Measurements from ENCODE around the gene TUBA4A. TPM values are rescaled to one million over a fixed set of nuclear protein-coding genes. Genes with fewer than 3 reads are reported as not detected.

TUBA4A gene
- total and polyA plus RNA-seq, 9 of the 15 experiments (the other 6 are each of a cell fraction or from before 2014, with no cell fraction given) = 25.1 to 174 (median 42.4) TPM

DNA sequence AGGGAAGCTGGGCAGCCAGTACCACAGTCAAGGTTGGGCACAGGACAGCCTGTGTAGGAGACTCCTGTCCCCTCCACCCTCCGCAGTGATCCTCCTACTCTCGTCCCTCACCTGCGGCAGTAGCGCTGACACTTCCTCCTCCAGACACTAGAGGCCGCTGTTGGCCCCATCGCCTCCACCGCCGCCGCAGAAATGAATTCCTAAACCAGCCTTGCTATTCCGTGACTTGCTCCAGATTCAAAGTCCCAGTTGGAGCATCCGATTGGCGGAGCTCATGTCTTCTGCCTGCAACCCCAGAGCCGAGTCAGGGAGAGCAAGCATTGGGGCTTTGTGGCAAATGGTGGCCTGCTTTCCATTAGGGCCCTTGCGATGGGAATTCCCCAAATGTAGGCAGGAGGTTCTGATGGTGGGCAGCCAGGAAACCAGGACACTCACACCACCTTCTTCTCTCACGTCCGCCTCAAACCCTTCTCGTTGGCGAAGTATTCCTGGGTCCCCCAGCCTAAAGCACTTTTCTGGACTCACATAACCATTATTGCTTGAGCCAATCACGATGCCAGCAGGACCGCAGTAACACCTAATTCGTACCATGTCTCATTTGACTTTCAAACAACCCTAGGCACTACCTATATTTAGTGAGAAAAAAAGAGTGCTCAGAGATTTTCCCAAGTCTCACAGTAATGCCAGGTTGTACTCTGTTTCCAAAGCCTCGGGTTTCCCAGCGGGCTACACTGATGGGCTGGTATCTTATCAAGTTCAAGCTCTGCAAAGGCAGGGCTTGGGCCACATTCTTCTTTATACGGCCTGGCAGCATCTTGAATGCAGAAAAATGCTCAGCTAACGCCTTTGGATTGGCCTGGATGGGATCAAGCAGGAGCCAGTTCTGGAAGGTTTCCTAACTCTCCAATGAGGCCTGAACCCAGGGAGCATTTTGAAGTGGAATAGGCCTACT lies 24.3 kb upstream of the TUBA4A start (continued):
- TF ChIP-seq, protein P1, sequence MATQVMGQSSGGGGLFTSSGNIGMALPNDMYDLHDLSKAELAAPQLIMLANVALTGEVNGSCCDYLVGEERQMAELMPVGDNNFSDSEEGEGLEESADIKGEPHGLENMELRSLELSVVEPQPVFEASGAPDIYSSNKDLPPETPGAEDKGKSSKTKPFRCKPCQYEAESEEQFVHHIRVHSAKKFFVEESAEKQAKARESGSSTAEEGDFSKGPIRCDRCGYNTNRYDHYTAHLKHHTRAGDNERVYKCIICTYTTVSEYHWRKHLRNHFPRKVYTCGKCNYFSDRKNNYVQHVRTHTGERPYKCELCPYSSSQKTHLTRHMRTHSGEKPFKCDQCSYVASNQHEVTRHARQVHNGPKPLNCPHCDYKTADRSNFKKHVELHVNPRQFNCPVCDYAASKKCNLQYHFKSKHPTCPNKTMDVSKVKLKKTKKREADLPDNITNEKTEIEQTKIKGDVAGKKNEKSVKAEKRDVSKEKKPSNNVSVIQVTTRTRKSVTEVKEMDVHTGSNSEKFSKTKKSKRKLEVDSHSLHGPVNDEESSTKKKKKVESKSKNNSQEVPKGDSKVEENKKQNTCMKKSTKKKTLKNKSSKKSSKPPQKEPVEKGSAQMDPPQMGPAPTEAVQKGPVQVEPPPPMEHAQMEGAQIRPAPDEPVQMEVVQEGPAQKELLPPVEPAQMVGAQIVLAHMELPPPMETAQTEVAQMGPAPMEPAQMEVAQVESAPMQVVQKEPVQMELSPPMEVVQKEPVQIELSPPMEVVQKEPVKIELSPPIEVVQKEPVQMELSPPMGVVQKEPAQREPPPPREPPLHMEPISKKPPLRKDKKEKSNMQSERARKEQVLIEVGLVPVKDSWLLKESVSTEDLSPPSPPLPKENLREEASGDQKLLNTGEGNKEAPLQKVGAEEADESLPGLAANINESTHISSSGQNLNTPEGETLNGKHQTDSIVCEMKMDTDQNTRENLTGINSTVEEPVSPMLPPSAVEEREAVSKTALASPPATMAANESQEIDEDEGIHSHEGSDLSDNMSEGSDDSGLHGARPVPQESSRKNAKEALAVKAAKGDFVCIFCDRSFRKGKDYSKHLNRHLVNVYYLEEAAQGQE (IDR thresholded peaks at IDR 0.05; ENCODE audit: borderline replicate concordance) = peak; percentile 59
- TF ChIP-seq, protein P1 (CRISPR knock-in tag; IDR thresholded peaks at IDR 0.05; ENCODE audit: low read depth) = no peak; the same call in 1 of the 2 replicates
- peak; percentile 42; the same call in 1 of the 2 replicates for TF ChIP-seq SPI1 (IDR thresholded peaks at IDR 0.05; ENCODE audit: borderline replicate concordance, low read depth, low read length)
- TF ChIP-seq JUND (IDR thresholded peaks at IDR 0.05; ENCODE audit: borderline replicate concordance, low read depth, low read length) = no peak
- TF ChIP-seq JUND (tag; IDR thresholded peaks at IDR 0.05; ENCODE audit: borderline replicate concordance, low read depth, low read length) = peak; percentile 39; the same call in 1 of the 3 replicates
- TF ChIP-seq, protein P2, sequence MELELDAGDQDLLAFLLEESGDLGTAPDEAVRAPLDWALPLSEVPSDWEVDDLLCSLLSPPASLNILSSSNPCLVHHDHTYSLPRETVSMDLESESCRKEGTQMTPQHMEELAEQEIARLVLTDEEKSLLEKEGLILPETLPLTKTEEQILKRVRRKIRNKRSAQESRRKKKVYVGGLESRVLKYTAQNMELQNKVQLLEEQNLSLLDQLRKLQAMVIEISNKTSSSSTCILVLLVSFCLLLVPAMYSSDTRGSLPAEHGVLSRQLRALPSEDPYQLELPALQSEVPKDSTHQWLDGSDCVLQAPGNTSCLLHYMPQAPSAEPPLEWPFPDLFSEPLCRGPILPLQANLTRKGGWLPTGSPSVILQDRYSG (tag; conservative IDR thresholded peaks at IDR 0.05; ENCODE audit: low read depth) = no peak
- TF ChIP-seq SAFB (IDR thresholded peaks at IDR 0.05; ENCODE audit: borderline replicate concordance, low read depth, low read length) = no peak
- TF ChIP-seq ZNF639 (CRISPR knock-in tag; conservative IDR thresholded peaks at IDR 0.05 in 1 of 2, IDR thresholded peaks at IDR 0.05 in 1 of 2) = no peak
- TF ChIP-seq TEAD1 (CRISPR knock-in tag; IDR thresholded peaks at IDR 0.05) = peak in 1 of 2 experiments; percentile 38; a peak in 1 of 4 replicates
- peak; percentile 49 for TF ChIP-seq CREM (IDR thresholded peaks at IDR 0.05; ENCODE audit: low read depth)
- peak in 1 of 3 experiments; percentile 32 for TF ChIP-seq YY1 (IDR thresholded peaks at IDR 0.05; ENCODE audit: borderline replicate concordance in 1 of 3, control insufficient read depth in 1 of 3, extremely low read depth in 1 of 3, insufficient read depth in 3 of 3, insufficient read length in 1 of 3, insufficient replicate concordance in 2 of 3, low read depth in 1 of 3, low read length in 2 of 3)
